Dermis microvascular lymphatic vessel endothelial cell (primary cell): ENCODE measurements around the gene JMJD1C. TPM values are rescaled to one million over a fixed set of nuclear protein-coding genes. Genes with fewer than 3 reads are reported as not detected.
A peak's percentile ranks its signal among the peaks of the same experiment; 100 is the strongest.
"Not testable (repeated sequence)": the region's sequence is repeated elsewhere in the genome, so short reads cannot be mapped to it uniquely, and the experiment has no call there.

Experiments
- DNase-seq, 2 donors: peaks; one replicate each; pipeline versions ENCODE4 v3.0.0 to v3.0.0-alpha.2; 2010; ENCODE audit warnings: low read depth in 2 of 2
- total RNA-seq: library from RNA; depleted of rRNA; stranded (reverse); fragments of >200 nt; gene quantifications from 2 replicates; pipeline ENCODE4 v1.2.1, GENCODE V29; 2014

The JMJD1C gene
- total RNA-seq, 1 donor from 2014 or later, result 103 TPM

DNA sequence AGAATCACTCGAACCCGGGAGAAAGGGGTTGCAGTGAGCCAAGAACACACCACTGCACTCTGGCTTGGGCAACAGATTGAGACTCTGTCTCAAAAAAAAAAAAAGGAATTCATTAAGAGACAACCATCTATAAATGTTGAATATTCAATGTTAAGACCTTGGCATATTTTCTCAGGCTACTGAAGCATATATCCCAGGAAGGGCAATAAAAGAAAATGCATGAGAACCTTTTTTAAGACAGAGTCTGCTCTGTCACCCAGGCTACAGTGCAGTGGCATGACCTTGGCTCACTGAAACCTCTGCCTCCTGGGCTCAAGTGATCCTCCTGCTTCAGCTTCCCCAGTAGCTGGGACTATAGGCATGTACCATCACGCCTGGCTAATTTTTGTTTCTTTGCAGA, 165.0 kb downstream of the JMJD1C start:
- DNase-seq, result no peak

DNA sequence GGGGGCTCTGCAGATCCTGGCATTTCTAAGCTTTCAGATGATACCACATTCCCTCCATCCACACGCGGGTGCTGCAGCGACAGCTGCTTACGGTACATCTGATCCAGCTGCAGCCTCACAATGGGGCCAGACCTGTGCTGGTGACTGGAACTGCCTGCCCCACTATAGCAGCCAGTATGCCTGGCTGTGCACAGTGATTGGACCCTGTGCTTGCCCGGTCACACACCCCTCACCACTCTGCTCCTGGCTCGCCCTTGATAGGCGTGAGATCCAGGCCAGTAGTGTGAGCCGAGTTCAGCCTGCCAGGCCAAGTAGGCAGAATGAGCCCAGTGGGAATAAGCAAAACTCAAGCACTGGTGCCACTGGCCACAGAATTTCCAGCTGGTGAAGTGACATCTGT, 167.8 kb downstream of the JMJD1C start:
- DNase-seq, result no peak

DNA sequence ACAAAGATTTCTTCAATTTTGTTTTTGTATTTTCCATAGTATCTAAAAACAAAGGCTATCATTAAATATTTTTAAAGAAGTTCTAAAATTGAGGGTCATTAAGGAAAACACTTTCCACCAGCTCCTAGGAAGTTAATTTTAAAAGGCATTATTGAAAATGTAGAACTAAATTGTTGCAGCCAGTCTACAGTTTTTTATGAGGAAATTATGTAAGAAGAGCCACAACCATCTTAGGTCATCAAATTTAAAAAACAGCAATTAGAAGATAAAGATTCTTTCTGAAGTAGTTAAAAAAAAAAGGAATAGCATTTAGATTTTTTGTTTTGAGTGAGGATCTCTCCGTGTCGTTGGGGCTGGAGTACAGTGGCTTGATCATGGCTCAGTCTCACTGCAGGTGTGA, 171.0 kb downstream of the JMJD1C start:
- no peak for DNase-seq

DNA sequence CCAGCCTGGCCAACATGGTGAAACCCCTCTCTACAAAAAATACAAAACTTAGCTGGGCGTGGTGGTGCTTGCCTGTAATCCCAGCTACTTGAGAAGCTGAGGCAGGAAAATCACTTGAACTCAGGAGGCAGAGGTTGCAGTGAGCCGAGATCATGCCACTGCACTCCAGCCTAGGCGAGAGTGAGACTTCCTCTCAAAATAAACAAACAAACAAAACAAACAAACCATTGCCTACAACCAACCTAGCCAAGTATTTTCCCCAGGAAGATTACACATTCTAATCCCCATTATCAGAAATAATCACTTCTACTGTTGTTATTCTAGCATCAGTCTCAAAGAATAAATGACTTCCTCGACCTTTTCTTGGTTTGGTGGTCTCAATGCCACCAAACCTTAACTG, 172.9 kb downstream of the JMJD1C start:
- not testable (repeated sequence) for DNase-seq

DNA sequence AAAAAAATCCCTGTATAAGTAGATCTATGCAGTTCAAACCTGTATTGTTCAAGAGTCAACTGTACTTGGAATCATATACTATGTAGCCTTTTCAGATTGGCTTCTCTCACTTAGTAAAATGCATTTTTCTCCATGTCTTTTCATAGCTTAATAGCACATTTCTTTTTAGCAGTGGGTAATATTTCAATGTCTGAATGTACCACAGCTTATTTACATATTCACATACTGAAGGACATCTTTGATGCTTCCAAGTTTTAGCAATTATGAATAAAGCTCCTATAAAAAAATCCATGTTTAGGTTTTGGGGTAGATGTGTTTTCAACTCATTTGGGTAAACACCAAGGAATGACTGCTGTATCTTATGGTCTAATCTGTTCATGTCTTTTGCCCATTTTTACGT, 177.6 kb downstream of the JMJD1C start:
- no peak for DNase-seq

DNA sequence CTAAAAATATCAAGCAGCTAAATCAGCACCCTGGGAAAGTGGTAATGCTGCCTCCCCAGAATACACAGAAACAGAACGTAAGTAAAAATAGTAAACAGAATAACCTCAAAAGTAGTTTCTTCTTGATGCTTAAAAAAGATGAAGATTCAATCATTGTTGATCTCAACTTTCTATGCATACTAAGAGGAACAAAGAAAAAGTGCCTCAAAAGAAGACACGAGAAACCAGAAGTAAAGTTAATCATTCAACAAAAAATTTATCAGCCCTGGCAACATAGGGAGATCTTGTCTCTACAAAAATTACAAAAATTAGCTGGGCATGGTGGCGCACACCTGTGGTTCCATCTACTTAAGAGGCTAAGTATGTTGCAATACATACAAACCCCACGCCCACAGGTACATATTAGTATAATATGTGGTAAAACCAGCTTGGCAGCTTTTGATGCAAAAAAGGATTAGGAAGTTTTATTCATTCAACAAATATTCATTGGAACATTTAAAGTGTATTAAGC, 179.0 kb downstream of the JMJD1C start:
- no peak for DNase-seq

DNA sequence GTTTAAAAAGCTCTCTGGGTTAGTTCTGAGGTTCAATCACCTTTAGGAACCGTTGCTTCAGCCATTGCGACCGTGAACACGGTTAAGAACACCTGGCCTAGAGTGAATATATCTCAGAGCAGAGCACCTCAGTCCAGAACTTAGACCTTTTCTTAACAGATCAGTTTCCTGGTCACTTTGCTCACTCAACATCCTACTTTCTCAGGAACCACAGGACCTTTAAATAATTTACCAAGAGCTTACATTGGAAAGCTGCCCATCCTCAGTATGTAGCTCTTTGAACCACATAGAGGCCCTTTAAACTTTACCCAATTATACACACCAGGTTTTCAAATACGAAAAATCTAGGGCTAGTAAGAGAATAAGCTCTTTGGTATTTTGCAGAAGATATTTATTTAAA, 179.4 kb downstream of the JMJD1C start:
- peak in 1 of 2 donors; percentile 15 for DNase-seq

DNA sequence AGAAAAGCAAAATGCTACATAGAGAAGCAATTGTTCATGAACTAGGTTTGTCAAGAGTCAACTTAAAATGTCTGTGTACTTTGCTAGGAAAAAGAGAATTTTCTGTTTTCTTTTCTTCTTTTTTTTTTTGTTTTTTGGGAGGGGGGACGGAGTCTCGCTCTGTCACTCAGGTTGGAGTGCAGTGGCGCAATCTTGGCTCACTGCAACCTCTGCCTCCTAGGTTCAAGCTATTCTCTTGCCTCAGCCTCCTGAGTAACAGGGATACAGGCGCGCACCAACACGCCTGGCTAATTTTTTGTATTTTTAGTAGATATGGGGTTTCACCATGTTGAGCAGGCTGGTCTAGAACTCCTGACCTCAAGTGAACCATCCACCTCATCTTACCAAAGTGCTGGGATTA, 181.9 kb downstream of the JMJD1C start:
- not testable (repeated sequence) for DNase-seq

DNA sequence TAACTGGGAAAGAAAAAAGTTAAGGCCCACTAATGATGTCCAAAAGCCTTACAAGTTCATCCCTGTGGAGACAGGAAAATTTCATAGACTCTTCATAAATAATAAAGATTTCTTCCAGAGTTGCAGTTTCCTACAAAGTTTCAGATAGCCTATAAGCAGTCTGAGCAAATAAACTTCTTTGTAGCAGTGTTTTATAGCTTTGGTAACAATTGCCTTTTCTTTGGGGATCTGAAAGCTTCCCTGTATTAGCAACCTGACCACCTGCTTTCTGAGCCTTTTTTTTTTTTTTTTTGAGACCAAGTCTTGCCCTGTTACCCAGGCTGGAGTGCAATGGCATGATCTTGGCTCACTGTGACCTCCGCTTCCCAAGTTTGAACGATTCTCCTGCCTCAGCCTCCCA, 182.7 kb downstream of the JMJD1C start:
- no peak for DNase-seq

DNA sequence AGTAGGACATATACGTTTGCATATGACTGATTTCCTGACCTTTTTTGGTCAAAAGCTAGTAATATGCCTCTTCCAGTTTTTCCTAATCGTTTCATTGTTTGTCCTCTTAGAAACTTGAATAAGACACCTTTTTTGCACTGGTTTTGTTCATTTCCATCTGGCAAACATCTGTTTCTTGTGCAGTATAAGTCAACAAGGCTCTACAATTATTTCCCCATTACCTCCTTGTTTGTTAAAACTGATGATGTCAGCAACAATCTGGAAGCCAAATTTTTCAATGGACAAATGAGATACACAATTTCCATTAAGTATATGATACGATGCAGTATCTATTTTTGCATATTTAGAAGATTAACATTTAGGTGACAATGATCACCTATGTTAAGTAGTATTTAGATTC, 183.8 kb downstream of the JMJD1C start:
- no peak for DNase-seq

DNA sequence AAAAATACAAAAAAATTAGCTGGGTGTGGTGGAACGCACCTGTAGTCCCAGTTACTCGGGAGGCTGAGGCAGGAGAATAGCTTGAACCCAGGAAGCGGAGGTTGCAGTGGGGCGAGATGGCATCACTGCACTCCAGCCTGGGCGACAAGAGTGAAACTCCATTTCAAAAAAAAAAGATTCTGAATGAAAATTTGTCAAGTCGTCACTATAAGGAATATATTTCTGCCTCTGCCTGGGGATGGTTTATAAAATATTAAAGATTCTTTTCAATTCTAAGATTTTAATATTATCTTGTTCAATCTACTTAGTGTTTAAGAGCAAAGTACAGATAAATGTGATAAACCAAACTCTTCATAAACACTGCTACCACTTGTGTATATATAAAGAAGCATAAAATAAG, 185.4 kb downstream of the JMJD1C start:
- no peak for DNase-seq

DNA sequence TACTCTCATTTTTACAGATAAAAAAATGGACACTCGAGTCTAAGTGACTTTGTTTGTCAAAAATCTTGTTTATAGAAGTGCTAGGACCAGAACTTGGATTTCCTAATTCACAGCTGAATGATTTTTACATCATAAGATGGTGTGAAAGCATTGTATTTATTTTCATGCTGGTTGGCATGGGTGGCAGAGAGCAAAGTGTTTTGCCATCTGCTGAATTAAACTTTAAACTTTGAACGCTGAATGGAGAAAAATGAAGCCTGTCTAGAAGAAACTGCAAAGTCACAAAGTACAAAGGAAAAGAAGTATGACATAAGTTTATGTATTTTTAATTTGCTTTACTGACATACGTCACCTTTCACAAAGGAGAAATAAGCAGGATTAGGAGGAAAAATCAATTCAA, 190.7 kb downstream of the JMJD1C start:
- no peak for DNase-seq

DNA sequence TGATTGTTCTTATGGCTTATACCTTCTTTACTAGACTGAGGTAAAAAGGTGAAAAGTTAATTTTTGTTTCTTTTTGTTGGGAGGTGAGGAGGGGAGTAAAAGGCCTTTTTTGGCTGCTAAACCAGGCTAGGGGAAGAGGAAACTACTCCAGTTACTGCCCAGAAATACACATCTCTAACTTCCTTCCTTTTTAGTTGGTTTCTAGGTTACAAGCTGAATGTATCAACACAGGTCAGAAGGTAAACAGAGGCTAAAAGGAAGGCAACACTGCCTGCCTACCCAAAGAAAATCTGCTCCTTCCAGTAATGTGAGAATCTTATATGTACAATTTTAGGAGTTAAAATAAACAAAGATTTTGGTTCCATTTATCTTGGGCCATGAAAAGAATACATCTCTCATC, 192.2 kb downstream of the JMJD1C start:
- DNase-seq, result peak; percentile 84 to 87

DNA sequence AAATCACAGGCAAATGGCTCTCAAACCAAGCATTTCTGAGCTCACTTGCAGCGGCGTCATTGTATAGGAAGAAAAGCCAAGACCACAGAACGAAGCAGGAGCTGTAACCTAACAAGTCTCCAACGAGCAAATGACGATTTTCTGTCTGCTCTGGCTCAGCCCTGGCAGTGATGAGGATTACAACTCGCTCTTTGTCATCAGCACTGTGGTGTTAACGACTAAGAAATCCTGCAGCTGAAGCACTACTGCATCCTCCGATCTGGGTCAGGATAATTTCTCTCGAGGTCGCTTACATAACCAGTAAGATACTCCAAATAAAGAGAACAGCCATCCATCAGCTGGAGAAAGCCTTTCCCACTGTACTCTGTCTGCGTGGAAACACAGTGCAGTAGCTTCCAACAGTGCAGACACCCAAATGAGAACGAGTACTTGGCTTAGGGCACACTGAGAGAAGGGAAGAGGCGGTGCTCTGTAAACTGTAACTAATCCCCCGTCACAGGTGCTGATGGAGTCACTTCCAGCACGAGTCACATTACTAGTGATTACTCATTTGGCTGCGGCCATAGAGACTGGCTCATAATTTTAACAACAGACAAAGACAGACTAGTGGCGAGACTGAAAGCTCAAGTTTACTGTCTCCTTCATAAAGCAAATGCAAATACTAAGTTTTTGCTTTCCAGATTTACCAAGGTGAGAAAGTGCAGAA, 196.8 kb downstream of the JMJD1C start:
- peak; percentile 99 for DNase-seq

DNA sequence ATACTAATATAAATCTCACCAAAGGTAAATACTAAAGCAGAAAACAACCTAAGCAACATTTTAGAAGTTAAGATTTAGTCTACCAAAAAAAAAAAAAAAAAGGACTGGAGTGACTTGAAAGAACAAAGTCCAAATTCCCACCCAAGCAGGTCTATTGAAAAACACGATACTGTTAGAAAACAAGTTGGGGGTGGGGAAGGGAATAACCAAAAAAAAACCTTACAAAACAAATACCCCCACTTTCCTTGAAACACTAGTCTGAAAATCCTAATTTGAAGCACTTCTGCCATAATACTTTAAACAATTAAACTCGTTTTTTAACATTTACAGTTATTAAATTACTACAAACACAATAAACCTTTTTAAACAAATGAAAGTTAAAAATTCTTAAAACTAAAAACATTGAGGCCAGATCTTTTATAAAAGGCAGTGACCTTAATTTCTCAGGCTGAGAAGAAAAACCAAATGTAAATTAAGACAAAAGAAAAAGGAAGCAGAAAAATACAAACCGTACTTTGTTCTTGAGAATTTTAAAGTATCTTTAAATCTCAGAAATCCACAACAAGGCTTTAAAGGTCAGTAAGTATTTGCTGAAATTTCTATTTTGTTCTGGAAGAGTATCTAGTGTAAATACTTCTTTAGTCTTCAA, 197.5 kb downstream of the JMJD1C start:
- peak; percentile 51 to 60 for DNase-seq

DNA sequence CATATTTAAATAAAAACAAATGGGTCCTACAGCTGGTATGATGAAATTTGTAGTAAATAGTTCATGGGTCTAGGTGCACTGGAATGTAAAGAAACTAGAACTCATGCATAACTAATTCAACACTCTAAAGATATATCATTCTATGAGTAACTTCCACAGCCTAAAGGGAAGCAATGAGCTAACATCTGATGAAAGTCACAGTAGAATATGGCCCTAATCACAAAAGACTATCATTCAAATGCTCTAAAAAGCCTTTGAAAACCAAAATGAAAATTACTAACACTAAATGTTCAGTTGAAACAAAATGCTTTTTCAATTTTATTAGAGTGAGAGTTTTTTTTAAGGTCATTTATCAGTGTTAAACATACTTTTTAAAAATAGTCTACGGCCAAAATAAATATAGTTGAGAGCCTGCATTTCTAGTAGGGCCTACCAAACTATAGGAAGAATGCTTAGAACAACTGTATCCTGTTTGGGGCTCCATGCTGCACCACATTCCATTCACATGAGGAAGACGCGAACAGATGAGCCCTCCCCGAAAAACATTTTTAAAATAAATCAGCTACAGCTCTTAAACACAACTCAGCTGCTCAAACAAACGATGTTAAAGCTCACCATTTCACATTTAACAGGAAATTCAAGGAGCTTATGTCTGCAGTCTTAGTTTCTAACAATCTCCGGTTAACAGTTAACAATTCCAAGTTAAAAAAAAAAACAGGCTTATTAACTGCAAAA, 198.2 kb downstream of the JMJD1C start:
- peak; percentile 81 to 91 for DNase-seq

DNA sequence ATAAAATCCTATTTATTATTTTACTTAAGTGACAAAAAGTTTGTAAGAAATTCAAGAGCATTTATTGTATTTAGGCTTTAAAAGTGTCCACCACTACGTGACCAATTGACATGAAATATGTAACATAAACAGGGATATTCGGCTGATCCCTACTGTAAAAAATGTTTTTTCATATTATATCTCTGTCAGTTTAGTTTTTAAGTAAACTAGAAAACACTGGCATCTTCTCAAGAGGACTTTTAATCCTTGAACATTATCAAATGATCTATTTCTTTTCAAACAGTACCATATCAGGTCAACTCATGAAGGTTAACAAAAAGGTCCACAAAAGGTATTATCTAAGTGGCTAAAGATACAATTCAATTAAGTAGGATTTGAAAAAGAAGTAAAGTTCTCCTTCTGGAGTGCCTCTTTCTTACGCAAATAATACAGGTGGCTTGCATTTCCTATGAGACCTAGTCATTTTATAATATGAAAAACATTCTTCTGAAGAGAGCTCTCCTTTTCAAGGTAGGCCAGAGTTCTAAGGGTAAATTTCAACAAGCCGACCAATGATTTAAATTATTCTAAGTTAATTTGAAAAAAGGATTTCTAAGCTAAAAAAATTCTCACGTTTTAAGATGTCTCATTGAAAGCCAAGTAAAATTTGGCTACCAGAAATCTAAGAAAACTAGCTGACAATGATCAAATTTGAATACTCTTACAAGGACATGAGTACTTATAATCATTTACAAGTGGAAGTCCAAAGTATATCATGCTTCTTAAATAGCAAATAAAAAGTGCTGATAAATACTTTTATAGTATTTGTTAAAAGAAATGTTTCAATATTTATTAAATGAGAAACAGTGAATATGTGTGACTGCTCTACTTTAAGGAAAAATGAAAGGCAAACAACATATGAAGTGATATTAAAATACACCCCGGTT, 199.1 kb downstream of the JMJD1C start:
- DNase-seq, result no peak

DNA sequence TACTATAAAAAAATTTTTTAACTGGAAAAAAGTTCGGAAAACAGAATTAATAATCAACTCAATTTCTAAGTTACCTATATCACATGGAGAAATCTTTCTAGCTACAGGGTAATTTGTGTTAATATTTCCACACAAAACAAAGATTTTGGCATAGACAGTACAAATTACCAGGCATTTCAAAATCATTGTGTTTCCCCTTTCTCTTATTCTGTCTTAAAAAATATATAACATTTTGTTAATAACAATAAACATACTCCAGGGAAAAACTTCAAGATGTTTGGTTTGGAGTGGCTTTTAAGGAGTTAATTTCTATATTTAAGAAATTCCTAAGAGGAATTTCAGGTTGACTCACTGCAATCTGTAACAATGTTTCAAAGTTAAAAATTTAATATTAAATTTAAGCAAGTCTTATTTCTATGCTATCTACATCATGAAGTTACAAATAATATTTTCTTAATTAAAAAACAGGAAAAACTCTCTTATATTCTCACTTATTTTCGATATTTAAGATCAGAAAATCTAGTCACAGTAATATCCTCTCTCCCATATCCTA, 200.0 kb downstream of the JMJD1C start:
- no peak for DNase-seq

DNA sequence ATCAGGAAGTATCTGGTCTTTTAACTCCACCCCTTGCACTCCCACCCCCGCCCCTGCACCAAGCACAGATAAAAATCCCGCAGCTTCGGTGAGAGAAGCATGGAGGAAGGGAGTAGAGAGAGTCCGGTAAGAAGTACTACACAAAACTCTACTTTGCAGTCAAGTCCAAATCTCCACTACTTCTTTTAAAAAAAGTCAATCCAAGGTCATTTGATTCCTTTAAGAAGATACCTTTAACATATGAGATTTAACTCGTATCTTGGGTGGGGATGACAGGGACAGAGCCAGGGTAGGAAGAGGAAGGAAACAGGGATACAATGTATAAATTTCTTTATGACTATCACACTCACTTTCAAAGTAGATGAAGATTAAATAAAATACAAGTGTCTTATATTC, 200.6 kb downstream of the JMJD1C start:
- DNase-seq, result peak; percentile 35 to 65

DNA sequence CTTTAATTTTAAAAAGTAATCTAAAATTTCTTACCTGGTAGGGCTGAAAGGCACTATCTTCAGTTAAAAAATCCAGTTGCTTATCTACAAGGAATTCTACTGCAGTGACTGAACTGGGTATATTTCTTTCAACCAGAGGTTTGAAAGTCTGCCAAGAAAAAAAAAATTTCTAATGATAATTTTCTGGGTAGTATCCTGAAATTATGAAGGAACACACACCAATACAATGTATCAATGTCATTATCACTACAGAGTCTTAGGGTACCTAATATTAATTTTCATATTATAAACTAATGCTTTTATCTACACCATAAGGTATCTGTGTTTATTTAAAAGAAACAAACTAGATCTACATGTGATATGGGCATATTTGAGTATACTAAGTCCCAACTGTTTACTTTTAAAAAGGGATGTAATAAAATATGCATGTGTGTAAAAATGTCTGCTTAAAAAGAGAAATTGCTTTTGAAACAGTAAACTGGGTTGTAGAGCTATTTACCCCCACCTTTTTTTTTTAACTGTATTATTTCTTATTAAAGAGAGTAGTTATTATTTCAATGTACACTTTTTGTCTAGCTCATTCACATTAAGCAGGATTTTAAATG, 201.1 kb downstream of the JMJD1C start:
- DNase-seq, result no peak
